ENCODE measurements around the gene BMP2.

Gene BMP2

DNA sequence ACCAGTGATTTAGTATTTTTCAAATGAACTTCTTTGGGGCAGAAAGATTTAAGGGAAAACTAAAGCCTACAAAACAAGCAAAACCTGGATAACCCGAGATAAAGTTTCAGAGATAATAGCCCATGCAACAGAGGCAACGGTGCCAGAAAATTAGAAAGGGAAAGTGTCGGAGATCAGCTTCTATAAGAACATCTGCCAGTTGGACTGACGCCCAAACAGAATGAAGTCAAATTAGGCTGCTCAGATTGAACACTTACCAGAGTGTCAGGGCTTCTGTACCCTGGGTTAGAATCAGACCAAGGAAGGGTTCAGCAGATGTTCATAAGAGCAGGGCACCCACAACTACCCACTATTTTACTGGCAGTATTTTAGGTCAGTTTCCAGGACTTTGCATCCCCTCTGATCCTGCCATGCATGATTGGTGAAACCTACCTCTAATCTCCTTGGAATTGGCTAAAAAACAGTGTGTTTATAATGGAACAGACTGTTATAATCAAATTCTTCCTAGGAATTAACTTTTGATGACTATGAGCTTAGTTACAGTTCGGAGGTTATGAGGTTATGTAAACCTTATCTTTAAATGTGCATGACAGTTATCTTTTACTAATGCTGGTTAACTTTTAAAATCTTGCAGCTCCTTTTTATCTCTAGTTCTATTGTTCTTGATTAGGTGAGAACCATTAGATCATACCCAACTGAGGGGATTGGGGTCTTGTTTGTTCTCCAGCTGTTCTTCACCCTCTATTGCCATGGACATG lies 13.1 kb downstream of the BMP2 start:
- Histone ChIP-seq H3K27ac (ENCODE audit: low read length, poor library complexity, severe bottlenecking) (no peak overlapping the region), H3K23ac (ENCODE audit: low read length in 2 of 2) (no peak overlapping the region), H3K36me3 (ENCODE audit: control insufficient read depth in 1 of 2, insufficient read depth in 2 of 2, low read depth in 1 of 2, low read length in 2 of 2) (peaks cover 0 to 48% of the 10 kb centered on the region in 2 experiments), H3K27me3 (ENCODE audit: control insufficient read depth in 1 of 2, insufficient read depth in 1 of 2, low read length in 2 of 2) (peaks cover 0 to 11% of the 10 kb centered on the region in 2 experiments), H3K4me1 (ENCODE audit: control insufficient read depth, insufficient read depth, low read depth, low read length) (no peaks in the 10 kb centered on the region), H3K4ac (ENCODE audit: low read depth in 1 of 2, low read length in 2 of 2) (no peak overlapping the region), H2AFZ (ENCODE audit: low read depth, low read length) (no peak overlapping the region), H3K79me1 (replicated peaks; ENCODE audit: low read length, poor library complexity, severe bottlenecking) (no peaks in the 10 kb centered on the region), H3K14ac (ENCODE audit: low read length in 2 of 2) (no peak overlapping the region), H2AK5ac (ENCODE audit: low read length, severe bottlenecking) (no peak overlapping the region), H2BK12ac (ENCODE audit: low read length in 2 of 2) (no peak overlapping the region), H2BK15ac (ENCODE audit: low read depth, poor library complexity, severe bottlenecking) (no peak overlapping the region), H2BK5ac (ENCODE audit: low read depth, low read length, poor library complexity, severe bottlenecking) (no peak overlapping the region), H3K9me3 (ENCODE audit: control insufficient read depth, low read length) (no peaks in the 10 kb centered on the region), H3K4me2 (ENCODE audit: low read length, poor library complexity, severe bottlenecking) (no peak overlapping the region), H3K18ac (ENCODE audit: low read depth in 1 of 2, low read length in 2 of 2) (no peak overlapping the region), H4K91ac (ENCODE audit: low read length) (no peak overlapping the region), H4K8ac (ENCODE audit: low read length) (no peak overlapping the region), H3K4me3 (ENCODE audit: insufficient read depth in 1 of 2, low read depth in 1 of 2, low read length in 2 of 2) (no peak overlapping the region), H2BK120ac (ENCODE audit: low read depth, low read length) (no peak overlapping the region), H3K9ac (ENCODE audit: low read length) (no peak overlapping the region)
- no peak for DNase-seq
- 90% methylated on average over 4 of the region's 5 CpGs for WGBS

DNA sequence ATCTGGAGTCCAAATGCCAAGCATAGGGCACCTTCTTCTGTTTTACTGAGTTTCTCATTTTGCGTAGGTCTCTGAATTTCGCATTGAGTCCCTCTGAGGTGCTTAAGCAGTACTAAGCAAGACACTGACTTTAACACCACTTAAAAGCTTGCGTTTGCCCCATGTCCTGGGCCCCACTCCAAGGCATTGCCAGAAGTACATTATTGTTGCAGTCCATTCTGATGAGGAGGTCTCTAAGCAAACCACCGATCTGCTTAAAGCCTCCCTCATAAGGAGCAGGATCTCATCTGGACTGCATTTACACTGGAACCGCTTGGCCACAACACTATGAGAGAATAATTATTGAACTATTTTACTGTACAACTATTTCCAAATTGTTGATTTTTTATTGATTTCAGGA lies 16.3 kb downstream of the BMP2 start:
- DNase-seq = peak; percentile 33
- peak overlapping the region; percentile 60 for H4K8ac ChIP-seq (ENCODE audit: low read length)
- peak overlapping the region; percentile 76 for H3K9ac ChIP-seq (ENCODE audit: low read length)
- H3K27me3 ChIP-seq (ENCODE audit: control insufficient read depth in 1 of 2, insufficient read depth in 1 of 2, low read length in 2 of 2) = peaks cover 0 to 3% of the 10 kb centered on the region in 2 experiments
- peak overlapping the region; percentile 27 for H4K91ac ChIP-seq (ENCODE audit: low read length)
- no peaks in the 10 kb centered on the region for H3K79me1 ChIP-seq (replicated peaks; ENCODE audit: low read length, poor library complexity, severe bottlenecking)
- H2AK5ac ChIP-seq (ENCODE audit: low read length, severe bottlenecking) = no peak overlapping the region
- H2BK5ac ChIP-seq (ENCODE audit: low read depth, low read length, poor library complexity, severe bottlenecking) = no peak overlapping the region
- H3K4me2 ChIP-seq (ENCODE audit: low read length, poor library complexity, severe bottlenecking) = no peak overlapping the region
- 66% methylated on average over 3 of the region's 5 CpGs for WGBS
- H2BK12ac ChIP-seq (ENCODE audit: low read length in 2 of 2) = peak overlapping the region in 1 of 2 experiments; percentile 50
- H3K36me3 ChIP-seq (ENCODE audit: control insufficient read depth in 1 of 2, insufficient read depth in 2 of 2, low read depth in 1 of 2, low read length in 2 of 2) = peaks cover 0 to 29% of the 10 kb centered on the region in 2 experiments
- H3K9me3 ChIP-seq (ENCODE audit: control insufficient read depth, low read length) = no peaks in the 10 kb centered on the region
- no peak overlapping the region for H3K23ac ChIP-seq (ENCODE audit: low read length in 2 of 2)
- H2AFZ ChIP-seq (ENCODE audit: low read depth, low read length) = no peak overlapping the region
- H3K4me1 ChIP-seq (ENCODE audit: control insufficient read depth, insufficient read depth, low read depth, low read length) = no peaks in the 10 kb centered on the region
- H2BK120ac ChIP-seq (ENCODE audit: low read depth, low read length) = no peak overlapping the region
- no peak overlapping the region for H3K14ac ChIP-seq (ENCODE audit: low read length in 2 of 2)
- H3K4ac ChIP-seq (ENCODE audit: low read depth in 1 of 2, low read length in 2 of 2) = no peak overlapping the region
- peak overlapping the region in 1 of 2 experiments; percentile 76 for H3K18ac ChIP-seq (ENCODE audit: low read depth in 1 of 2, low read length in 2 of 2)
- no peak overlapping the region for H3K4me3 ChIP-seq (ENCODE audit: insufficient read depth in 1 of 2, low read depth in 1 of 2, low read length in 2 of 2)
- no peak overlapping the region for H2BK15ac ChIP-seq (ENCODE audit: low read depth, poor library complexity, severe bottlenecking)
- no peak overlapping the region for H3K27ac ChIP-seq (ENCODE audit: low read length, poor library complexity, severe bottlenecking)

DNA sequence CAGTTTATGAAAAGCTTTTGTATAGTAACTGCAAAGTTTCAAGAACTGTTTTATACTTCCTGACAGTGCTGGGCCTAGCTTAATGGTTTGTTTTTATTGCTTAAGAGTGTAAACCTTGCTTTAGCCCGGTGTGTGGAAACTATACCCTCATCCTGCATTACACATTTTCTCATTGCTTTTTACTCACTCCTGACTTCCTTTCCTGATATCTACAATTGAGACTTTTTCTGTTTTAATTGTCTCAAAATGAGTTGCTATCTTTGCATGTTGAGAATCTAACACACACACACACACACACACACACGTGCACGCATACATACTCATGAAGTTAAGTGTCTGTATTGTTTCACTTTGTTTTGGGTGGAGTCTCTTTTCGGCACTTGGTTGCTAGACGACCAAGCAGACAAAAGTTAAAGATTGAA lies 16.7 kb downstream of the BMP2 start:
- no peak overlapping the region for H3K14ac ChIP-seq (ENCODE audit: low read length in 2 of 2)
- WGBS = 81% methylated on average over 4 of the region's 5 CpGs
- no peak overlapping the region for H2AFZ ChIP-seq (ENCODE audit: low read depth, low read length)
- no peaks in the 10 kb centered on the region for H3K9me3 ChIP-seq (ENCODE audit: control insufficient read depth, low read length)
- no peak overlapping the region for H3K18ac ChIP-seq (ENCODE audit: low read depth in 1 of 2, low read length in 2 of 2)
- H4K8ac ChIP-seq (ENCODE audit: low read length) = no peak overlapping the region
- peaks cover 0 to 27% of the 10 kb centered on the region in 2 experiments for H3K36me3 ChIP-seq (ENCODE audit: control insufficient read depth in 1 of 2, insufficient read depth in 2 of 2, low read depth in 1 of 2, low read length in 2 of 2)
- peaks cover 0 to 3% of the 10 kb centered on the region in 2 experiments for H3K27me3 ChIP-seq (ENCODE audit: control insufficient read depth in 1 of 2, insufficient read depth in 1 of 2, low read length in 2 of 2)
- no peak overlapping the region for H4K91ac ChIP-seq (ENCODE audit: low read length)
- peak; percentile 60 for DNase-seq
- peak overlapping the region; percentile 76 for H3K9ac ChIP-seq (ENCODE audit: low read length)
- H3K4me3 ChIP-seq (ENCODE audit: insufficient read depth in 1 of 2, low read depth in 1 of 2, low read length in 2 of 2) = peak overlapping the region in 1 of 2 experiments; percentile 26
- H3K4me2 ChIP-seq (ENCODE audit: low read length, poor library complexity, severe bottlenecking) = no peak overlapping the region
- no peaks in the 10 kb centered on the region for H3K4me1 ChIP-seq (ENCODE audit: control insufficient read depth, insufficient read depth, low read depth, low read length)
- no peak overlapping the region for H2AK5ac ChIP-seq (ENCODE audit: low read length, severe bottlenecking)
- H2BK5ac ChIP-seq (ENCODE audit: low read depth, low read length, poor library complexity, severe bottlenecking) = no peak overlapping the region
- H2BK120ac ChIP-seq (ENCODE audit: low read depth, low read length) = no peak overlapping the region
- H2BK15ac ChIP-seq (ENCODE audit: low read depth, poor library complexity, severe bottlenecking) = no peak overlapping the region
- no peak overlapping the region for H3K23ac ChIP-seq (ENCODE audit: low read length in 2 of 2)
- no peak overlapping the region for H3K4ac ChIP-seq (ENCODE audit: low read depth in 1 of 2, low read length in 2 of 2)
- H3K79me1 ChIP-seq (replicated peaks; ENCODE audit: low read length, poor library complexity, severe bottlenecking) = no peaks in the 10 kb centered on the region
- H3K27ac ChIP-seq (ENCODE audit: low read length, poor library complexity, severe bottlenecking) = no peak overlapping the region
- H2BK12ac ChIP-seq (ENCODE audit: low read length in 2 of 2) = no peak overlapping the region

DNA sequence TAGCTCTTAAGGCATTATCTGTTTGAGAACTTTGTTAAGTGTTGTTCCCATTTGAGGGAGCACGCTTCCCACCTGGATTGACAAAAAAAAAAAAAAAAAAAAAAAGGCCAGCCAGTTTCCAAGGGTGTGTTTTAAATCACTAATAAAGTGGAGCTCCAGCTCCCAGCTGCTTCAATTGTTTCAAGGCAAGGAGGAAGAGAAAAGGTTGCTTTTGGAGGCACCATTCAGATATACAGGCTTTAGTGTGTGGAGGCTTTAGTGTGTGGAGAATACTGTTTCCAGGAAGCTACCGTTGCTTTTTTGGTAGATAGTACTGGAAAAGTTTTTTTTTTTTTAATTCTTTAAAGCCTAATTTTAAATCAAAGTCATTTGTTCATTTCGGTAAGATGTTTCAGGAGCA lies 17.3 kb downstream of the BMP2 start:
- no peak overlapping the region for H3K4me3 ChIP-seq (ENCODE audit: insufficient read depth in 1 of 2, low read depth in 1 of 2, low read length in 2 of 2)
- no peaks in the 10 kb centered on the region for H3K4me1 ChIP-seq (ENCODE audit: control insufficient read depth, insufficient read depth, low read depth, low read length)
- H3K9ac ChIP-seq (ENCODE audit: low read length) = peak overlapping the region; percentile 76
- no peak overlapping the region for H2BK120ac ChIP-seq (ENCODE audit: low read depth, low read length)
- H2BK15ac ChIP-seq (ENCODE audit: low read depth, poor library complexity, severe bottlenecking) = no peak overlapping the region
- no peak overlapping the region for H2BK12ac ChIP-seq (ENCODE audit: low read length in 2 of 2)
- no peak overlapping the region for H4K91ac ChIP-seq (ENCODE audit: low read length)
- H2AK5ac ChIP-seq (ENCODE audit: low read length, severe bottlenecking) = no peak overlapping the region
- H3K36me3 ChIP-seq (ENCODE audit: control insufficient read depth in 1 of 2, insufficient read depth in 2 of 2, low read depth in 1 of 2, low read length in 2 of 2) = peaks cover 0 to 23% of the 10 kb centered on the region in 2 experiments
- peaks cover 0 to 3% of the 10 kb centered on the region in 2 experiments for H3K27me3 ChIP-seq (ENCODE audit: control insufficient read depth in 1 of 2, insufficient read depth in 1 of 2, low read length in 2 of 2)
- no peak for DNase-seq
- no peaks in the 10 kb centered on the region for H3K9me3 ChIP-seq (ENCODE audit: control insufficient read depth, low read length)
- H3K79me1 ChIP-seq (replicated peaks; ENCODE audit: low read length, poor library complexity, severe bottlenecking) = no peaks in the 10 kb centered on the region
- no peak overlapping the region for H3K4me2 ChIP-seq (ENCODE audit: low read length, poor library complexity, severe bottlenecking)
- H4K8ac ChIP-seq (ENCODE audit: low read length) = no peak overlapping the region
- H3K14ac ChIP-seq (ENCODE audit: low read length in 2 of 2) = no peak overlapping the region
- no peak overlapping the region for H2AFZ ChIP-seq (ENCODE audit: low read depth, low read length)
- H3K27ac ChIP-seq (ENCODE audit: low read length, poor library complexity, severe bottlenecking) = no peak overlapping the region
- no peak overlapping the region for H2BK5ac ChIP-seq (ENCODE audit: low read depth, low read length, poor library complexity, severe bottlenecking)
- H3K4ac ChIP-seq (ENCODE audit: low read depth in 1 of 2, low read length in 2 of 2) = no peak overlapping the region
- no peak overlapping the region for H3K18ac ChIP-seq (ENCODE audit: low read depth in 1 of 2, low read length in 2 of 2)
- 100% methylated on average over 2 of the region's 3 CpGs for WGBS
- H3K23ac ChIP-seq (ENCODE audit: low read length in 2 of 2) = no peak overlapping the region
